CD14-positive monocyte (primary cell): ENCODE measurements around the gene SLC26A2. TPM values are rescaled to one million over a fixed set of nuclear protein-coding genes. Genes with fewer than 3 reads are reported as not detected.
A peak's percentile ranks its signal among the peaks of the same experiment; 100 is the strongest.

Experiments
- DNase-seq, 3 donors: peaks; one replicate each; pipeline ENCODE4 v3.0.0-alpha.2; 2011 to 2022
- H2AFZ ChIP-seq: 2 replicates; pipeline ENCODE4 v1.6.0; 2012; ENCODE audit warnings: mild to moderate bottlenecking, low read depth, low read length, inconsistent platforms; ENCODE audit not compliant: insufficient read depth, poor library complexity, severe bottlenecking
- H3K27ac ChIP-seq, 2 donors: 1 replicate in 1 of 2; 2 replicates in 1 of 2; pipeline ENCODE4 v1.5.1; 2012 to 2013; ENCODE audit warnings: low read length in 2 of 2, control low read depth in 1 of 2, inconsistent platforms in 1 of 2, low read depth in 1 of 2, mild to moderate bottlenecking in 1 of 2
- H3K27me3 ChIP-seq, 2 donors: one replicate each; pipeline versions ENCODE4 v1.6.0 to v1.6.1; 2011 to 2013; ENCODE audit warnings: low read length in 2 of 2; ENCODE audit not compliant: control insufficient read depth in 2 of 2, insufficient read depth in 2 of 2
- H3K36me3 ChIP-seq, 2 donors: replicated peaks in 1 of 2; 1 replicate in 1 of 2; 2 replicates in 1 of 2; pipeline versions ENCODE4 v1.5.1 to v1.6.1; 2012 to 2013; ENCODE audit warnings: low read length in 2 of 2, control low read depth in 1 of 2, inconsistent platforms in 1 of 2, mild to moderate bottlenecking in 1 of 2; ENCODE audit not compliant: insufficient read depth in 2 of 2, control insufficient read depth in 1 of 2
- H3K4me1 ChIP-seq, 2 donors: 1 replicate in 1 of 2; 2 replicates in 1 of 2; pipeline versions ENCODE4 v1.5.1 to v1.6.1; 2012 to 2013; ENCODE audit warnings: low read length in 2 of 2, control low read depth in 1 of 2, inconsistent platforms in 1 of 2, mild to moderate bottlenecking in 1 of 2, moderate library complexity in 1 of 2; ENCODE audit not compliant: insufficient read depth in 2 of 2, control insufficient read depth in 1 of 2
- H3K4me2 ChIP-seq: replicated peaks from 2 replicates; pipeline ENCODE3; 2012; ENCODE audit warnings: low read length, moderate library complexity, mild to moderate bottlenecking; ENCODE audit not compliant: poor library complexity, severe bottlenecking; ENCODE audit errors: extremely low read depth
- H3K4me3 ChIP-seq, 3 experiments: fragments of 200-600 bp in 1 of 3; sonication (generic) in 1 of 3; replicated peaks in 1 of 3; 1 replicate in 2 of 3; 2 replicates in 1 of 3; pipeline ENCODE4 v1.5.1; 2011 to 2013; ENCODE audit warnings: low read length in 3 of 3, mild to moderate bottlenecking in 3 of 3, control low read depth in 2 of 3, low read depth in 2 of 3, inconsistent platforms in 1 of 3, moderate library complexity in 1 of 3
- H3K79me2 ChIP-seq: 2 replicates; pipeline ENCODE4 v1.6.0; 2012; ENCODE audit warnings: mild to moderate bottlenecking, control low read depth, inconsistent platforms, low read length, moderate library complexity; ENCODE audit not compliant: insufficient read depth
- H3K9ac ChIP-seq: 2 replicates; pipeline ENCODE4 v1.6.0; 2017; ENCODE audit warnings: low read length, mild to moderate bottlenecking; ENCODE audit not compliant: insufficient read depth, poor library complexity, severe bottlenecking
- H3K9me3 ChIP-seq, 2 donors: replicated peaks in 1 of 2; 1 replicate in 1 of 2; 2 replicates in 1 of 2; pipeline versions ENCODE4 v1.5.1 to v1.6.1; 2012 to 2013; ENCODE audit warnings: low read length in 2 of 2, control low read depth in 1 of 2; ENCODE audit not compliant: control insufficient read depth in 1 of 2, insufficient read depth in 1 of 2
- H4K20me1 ChIP-seq: 2 replicates; pipeline ENCODE4 v1.6.0; 2012; ENCODE audit warnings: mild to moderate bottlenecking, low read length, control low read depth, moderate library complexity; ENCODE audit not compliant: insufficient read depth
- H3K27ac Mint-ChIP-seq, 7 donors: one replicate each; pipeline ENCODE4 v1.8.0; 2020; ENCODE audit warnings: mild to moderate bottlenecking in 7 of 7, mixed read lengths in 7 of 7, moderate library complexity in 6 of 7, inconsistent platforms in 2 of 7
- H3K27me3 Mint-ChIP-seq, 3 donors: one replicate each; pipeline ENCODE4 v1.8.0; 2021 to 2022; ENCODE audit warnings: low read depth in 3 of 3, mild to moderate bottlenecking in 3 of 3, mixed read lengths in 3 of 3, moderate library complexity in 3 of 3, inconsistent platforms in 1 of 3
- H3K36me3 Mint-ChIP-seq, 2 donors: one replicate each; pipeline ENCODE4 v1.8.0; 2020; ENCODE audit warnings: mixed read lengths in 2 of 2, inconsistent platforms in 1 of 2, mild to moderate bottlenecking in 1 of 2
- H3K4me1 Mint-ChIP-seq: one replicate; pipeline ENCODE4 v1.8.0; 2020; ENCODE audit warnings: mild to moderate bottlenecking, mixed read lengths
- H3K4me3 Mint-ChIP-seq, 2 donors: one replicate each; pipeline ENCODE4 v1.8.0; 2020; ENCODE audit warnings: mild to moderate bottlenecking in 2 of 2, mixed read lengths in 2 of 2, moderate library complexity in 1 of 2
- H3K9me3 Mint-ChIP-seq, 7 donors: one replicate each; pipeline ENCODE4 v1.8.0; 2020 to 2022; ENCODE audit warnings: mixed read lengths in 7 of 7, mild to moderate bottlenecking in 6 of 7, moderate library complexity in 6 of 7, inconsistent platforms in 2 of 7
- WGBS: methylation state at CpG from one replicate; pipeline ENCODE4 v1.1.5; 2013; ENCODE audit warnings: missing lambda C conversion rate; ENCODE audit not compliant: insufficient coverage; 5-methylcytosine and 5-hydroxymethylcytosine counted together
- intact Hi-C, 2 donors: fragments of 100-400 bp; cut with micrococcal nuclease; formaldehyde crosslinking; loops; one replicate each; pipeline versions ENCODE4 v1.15.0 to v1.15.1; 2023
- polyA plus RNA-seq, 3 donors: library from polyadenylated mRNA; depleted of rRNA in 1 of 3; unstranded in 2 of 3; stranded (reverse) in 1 of 3; fragments of 300-500 nt in 2 of 3; fragments of >200 nt in 1 of 3; fragmentation: Illumina TruSeq in 2 of 3; gene quantifications; 1 replicate in 2 of 3; 2 replicates in 1 of 3; pipeline ENCODE4 v1.2.3, GENCODE V29; 2012 to 2021
- TF ChIP-seq, protein P1 (sequence below): fragments of 200-600 bp; IDR thresholded peaks from one replicate; pipeline ENCODE4 v1.8.0; 2022; ENCODE audit warnings: antibody characterized with exemption, mild to moderate bottlenecking

SLC26A2 gene
- polyA plus RNA-seq, 3 donors, result 1.9 to 3.6 (median 3.1) TPM

DNA sequence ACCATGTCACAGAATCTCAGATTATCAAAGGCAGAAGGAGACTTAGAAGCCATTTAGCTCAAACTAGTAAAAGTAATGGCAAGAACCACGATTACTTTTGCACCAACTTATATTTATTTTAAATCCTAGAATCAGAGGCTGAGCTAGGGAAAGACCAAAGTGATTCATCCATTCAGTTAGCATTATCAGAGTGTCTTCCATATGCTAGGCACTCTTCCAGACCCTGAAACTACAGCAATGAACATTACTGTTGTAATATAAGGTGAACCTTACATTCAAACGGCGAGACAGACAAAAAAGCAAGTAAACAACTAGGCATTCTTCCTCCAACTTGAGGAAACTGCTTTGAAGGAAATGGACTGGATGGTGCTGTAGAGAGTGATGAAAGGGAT is 23.9 kb upstream of the SLC26A2 start:
- no peaks in the 10 kb centered on the region for H3K79me2 ChIP-seq
- Mint-ChIP-seq H3K4me3 (no peak overlapping the region), H3K27ac (peak overlapping the region in 4 of 7 donors; percentile 8 to 94 (median 26)), H3K27me3 (peaks cover 0 to 2% (median 1%) of the 10 kb centered on the region in 3 donors), H3K9me3 (no peaks in the 10 kb centered on the region), H3K4me1 (peaks cover 51% of the 10 kb centered on the region), H3K36me3 (no peaks in the 10 kb centered on the region)
- no peaks in the 10 kb centered on the region for H3K36me3 ChIP-seq
- H3K4me3 ChIP-seq, result no peak overlapping the region
- TF ChIP-seq, protein P1, sequence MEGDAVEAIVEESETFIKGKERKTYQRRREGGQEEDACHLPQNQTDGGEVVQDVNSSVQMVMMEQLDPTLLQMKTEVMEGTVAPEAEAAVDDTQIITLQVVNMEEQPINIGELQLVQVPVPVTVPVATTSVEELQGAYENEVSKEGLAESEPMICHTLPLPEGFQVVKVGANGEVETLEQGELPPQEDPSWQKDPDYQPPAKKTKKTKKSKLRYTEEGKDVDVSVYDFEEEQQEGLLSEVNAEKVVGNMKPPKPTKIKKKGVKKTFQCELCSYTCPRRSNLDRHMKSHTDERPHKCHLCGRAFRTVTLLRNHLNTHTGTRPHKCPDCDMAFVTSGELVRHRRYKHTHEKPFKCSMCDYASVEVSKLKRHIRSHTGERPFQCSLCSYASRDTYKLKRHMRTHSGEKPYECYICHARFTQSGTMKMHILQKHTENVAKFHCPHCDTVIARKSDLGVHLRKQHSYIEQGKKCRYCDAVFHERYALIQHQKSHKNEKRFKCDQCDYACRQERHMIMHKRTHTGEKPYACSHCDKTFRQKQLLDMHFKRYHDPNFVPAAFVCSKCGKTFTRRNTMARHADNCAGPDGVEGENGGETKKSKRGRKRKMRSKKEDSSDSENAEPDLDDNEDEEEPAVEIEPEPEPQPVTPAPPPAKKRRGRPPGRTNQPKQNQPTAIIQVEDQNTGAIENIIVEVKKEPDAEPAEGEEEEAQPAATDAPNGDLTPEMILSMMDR, result no peak
- H3K27me3 ChIP-seq, result no peaks in the 10 kb centered on the region
- intact Hi-C loops, result no loop called here
- no peak overlapping the region for H3K9ac ChIP-seq
- no peak for DNase-seq
- no peak overlapping the region for H3K27ac ChIP-seq
- H2AFZ ChIP-seq, result no peak overlapping the region
- whole genome bisulfite sequencing, result no CpG with 5 or more reads among the region's 3 CpGs
- no peak overlapping the region for H3K4me2 ChIP-seq
- no peaks in the 10 kb centered on the region for H3K9me3 ChIP-seq
- peaks cover 41 to 46% of the 10 kb centered on the region in 2 donors for H3K4me1 ChIP-seq
- H4K20me1 ChIP-seq, result no peaks in the 10 kb centered on the region

DNA sequence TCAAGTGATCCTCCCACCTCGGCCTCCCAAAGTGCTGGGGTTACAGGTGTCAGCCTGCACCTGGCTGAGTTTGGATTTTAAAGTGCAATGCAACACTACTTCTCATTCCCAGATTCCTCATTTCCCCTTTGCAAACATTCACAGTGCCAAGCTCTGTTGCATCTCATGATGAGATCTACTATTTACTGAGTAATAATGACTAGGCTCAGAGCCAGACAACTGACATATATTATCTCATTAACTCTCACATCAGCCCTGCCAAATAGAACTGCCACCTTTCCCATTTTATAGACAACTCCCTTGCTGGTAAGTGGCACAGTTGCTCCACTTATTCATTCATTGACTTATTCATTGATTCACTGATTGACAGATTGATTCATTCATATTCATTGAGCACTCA is 22.9 kb upstream of the SLC26A2 start:
- no peaks in the 10 kb centered on the region for H3K9me3 Mint-ChIP-seq
- intact Hi-C loops, result no loop called here
- Histone ChIP-seq H3K27me3 (no peaks in the 10 kb centered on the region), H3K4me2 (no peak overlapping the region), H3K9me3 (no peaks in the 10 kb centered on the region), H4K20me1 (no peaks in the 10 kb centered on the region), H3K27ac (peak overlapping the region in 1 of 2 donors; percentile 92), H3K36me3 (no peaks in the 10 kb centered on the region), H3K79me2 (no peaks in the 10 kb centered on the region), H3K4me1 (peaks cover 45 to 46% of the 10 kb centered on the region in 2 donors), H3K4me3 (no peak overlapping the region), H3K9ac (no peak overlapping the region), H2AFZ (no peak overlapping the region)
- TF ChIP-seq, protein P1, result no peak
- no peak overlapping the region for H3K4me3 Mint-ChIP-seq
- DNase-seq, result peak in 2 of 3 donors; percentile 54 to 59
- no CpG with 5 or more reads among the region's 1 CpG for WGBS
- H3K27me3 Mint-ChIP-seq, result peaks cover 0 to 3% (median 1%) of the 10 kb centered on the region in 3 donors
- peaks cover 59% of the 10 kb centered on the region for H3K4me1 Mint-ChIP-seq
- peak overlapping the region in 5 of 7 donors; percentile 94 to 98 (median 96) for H3K27ac Mint-ChIP-seq
- H3K36me3 Mint-ChIP-seq, result no peaks in the 10 kb centered on the region
